HepG2 (cell line): ENCODE data around the gene CKAP2L. TPM values are rescaled to one million over a fixed set of nuclear protein-coding genes. Genes with fewer than 3 reads are reported as not detected.

Experiments
- ATF6 ChIP-seq: sonication (generic); formaldehyde crosslinking; conservative IDR thresholded peaks from 2 replicates; pipeline ENCODE4 v1.4.0; 2020; ENCODE audit warnings: missing genetic modification reagents
- ELF4 ChIP-seq: sonication (generic); formaldehyde crosslinking; IDR thresholded peaks from 2 replicates; pipeline ENCODE4 v1.5.0; 2020; ENCODE audit warnings: missing genetic modification reagents, mild to moderate bottlenecking, moderate library complexity, borderline replicate concordance
- ERF ChIP-seq: IDR thresholded peaks from 2 replicates; pipeline ENCODE4 v1.6.1; 2018; ENCODE audit warnings: missing biosample characterization, missing genetic modification reagents
- FOSL2 ChIP-seq: sonication (generic); formaldehyde crosslinking; IDR thresholded peaks from 2 replicates; pipeline ENCODE4 v1.4.0; 2020; ENCODE audit warnings: missing genetic modification reagents
- MEF2D ChIP-seq: sonication (generic); formaldehyde crosslinking; IDR thresholded peaks from 2 replicates; pipeline ENCODE4 v1.5.1; 2020; ENCODE audit warnings: mild to moderate bottlenecking, missing genetic modification reagents
- MLX ChIP-seq: IDR thresholded peaks from 2 replicates; pipeline ENCODE4 v1.6.1; 2016
- PBX3 ChIP-seq: sonication (generic); formaldehyde crosslinking; IDR thresholded peaks from 2 replicates; pipeline ENCODE4 v1.8.1; 2023; ENCODE audit warnings: missing genetic modification reagents, inconsistent platforms, borderline replicate concordance
- SNAI1 ChIP-seq: sonication (generic); formaldehyde crosslinking; IDR thresholded peaks from 2 replicates; pipeline ENCODE4 v1.5.0; 2020; ENCODE audit warnings: mild to moderate bottlenecking, missing genetic modification reagents, borderline replicate concordance
- ZBTB21 ChIP-seq: sonication (generic); formaldehyde crosslinking; IDR thresholded peaks from 2 replicates; pipeline ENCODE4 v1.4.0; 2020; ENCODE audit warnings: missing genetic modification reagents
- ZFP41 ChIP-seq: sonication (generic); formaldehyde crosslinking; IDR thresholded peaks from 2 replicates; pipeline ENCODE4 v1.4.0; 2020; ENCODE audit warnings: mild to moderate bottlenecking, missing genetic modification reagents, borderline replicate concordance
- ZNF207 ChIP-seq: fragments of 450-650 bp; IDR thresholded peaks from 2 replicates; pipeline ENCODE4 v1.6.1; 2016; ENCODE audit warnings: antibody characterized with exemption, borderline replicate concordance
- ZNF232 ChIP-seq: sonication (generic); formaldehyde crosslinking; IDR thresholded peaks from 2 replicates; pipeline ENCODE4 v1.4.0; 2020; ENCODE audit warnings: missing genetic modification reagents, borderline replicate concordance
- ZNF318 ChIP-seq: sonication (generic); formaldehyde crosslinking; IDR thresholded peaks from 2 replicates; pipeline ENCODE4 v1.4.0; 2020; ENCODE audit warnings: mild to moderate bottlenecking, missing genetic modification reagents
- ZNF720 ChIP-seq: sonication (generic); formaldehyde crosslinking; IDR thresholded peaks from 2 replicates; pipeline ENCODE4 v1.4.0; 2020; ENCODE audit warnings: missing genetic modification reagents
- ZNF777 ChIP-seq: sonication (generic); formaldehyde crosslinking; IDR thresholded peaks from 2 replicates; pipeline ENCODE4 v1.4.0; 2020; ENCODE audit warnings: missing genetic modification reagents
- ZNF782 ChIP-seq: sonication (generic); formaldehyde crosslinking; IDR thresholded peaks from 2 replicates; pipeline ENCODE4 v1.4.0; 2020; ENCODE audit warnings: missing genetic modification reagents, mild to moderate bottlenecking, borderline replicate concordance
- ZNF850 ChIP-seq: sonication (generic); formaldehyde crosslinking; conservative IDR thresholded peaks from 2 replicates; pipeline ENCODE4 v1.9.0; 2021; ENCODE audit warnings: mild to moderate bottlenecking, missing genetic modification reagents
- polyA plus RNA-seq, 8 experiments: library from polyadenylated mRNA; depleted of rRNA in 3 of 8; stranded (reverse) in 7 of 8; unstranded in 1 of 8; fragments of >200 nt; fragmentation: Illumina TruSeq in 4 of 8; extraction: Trizol in 4 of 8; gene quantifications; 2 replicates each; pipeline versions ENCODE4 v1.2.1 to v1.2.3, GENCODE V29; 2011 to 2016; ENCODE audit warnings: low read depth in 4 of 8, missing spikeins in 1 of 8, mixed read lengths in 1 of 8; ENCODE audit not compliant: insufficient read depth in 1 of 8
- total RNA-seq, 5 experiments: library from RNA; depleted of rRNA; stranded (reverse); fragments of >200 nt; fragmentation: Illumina TruSeq; extraction: Trizol; gene quantifications; 2 replicates each; pipeline ENCODE4 v1.2.3, GENCODE V29; 2016; ENCODE audit warnings: low read depth in 1 of 5

The CKAP2L gene
- total and polyA plus RNA-seq, 2 of the 13 experiments (the other 11 are each of a cell fraction or from before 2014, with no cell fraction given) = 7.1 to 9.5 TPM

GRCh38 chr2:112803691-112804521 lies 39.5 kb upstream of the CKAP2L start (continued):
- TF ChIP-seq MEF2D (CRISPR knock-in tag) (peak; percentile 53; the same call in 1 of the 2 replicates), ZBTB21 (no peak; the same call in 1 of the 2 replicates), ZNF777 (CRISPR knock-in tag) (no peak), ZNF720 (CRISPR knock-in tag) (no peak), FOSL2 (peak; percentile 71), ELF4 (no peak), ERF (CRISPR knock-in tag) (no peak), MLX (no peak), ZNF318 (CRISPR knock-in tag) (no peak), ZNF207 (no peak), ZNF782 (CRISPR knock-in tag) (no peak), ATF6 (no peak), ZNF232 (CRISPR knock-in tag) (no peak), PBX3 (CRISPR knock-in tag) (no peak), ZNF850 (no peak), ZFP41 (CRISPR knock-in tag) (no peak), SNAI1 (CRISPR knock-in tag) (no peak)
